Measurements from ENCODE around the gene TMEM147.

The TMEM147 gene

GRCh38 chr19:35559281-35559659, 13.8 kb downstream of the TMEM147 start:
- ChIA-PET POLR2A (interaction anchor here (1.2 kb wide), 1 partner anchor 89 kb away, joined by 4 read pairs; the partner anchor contains the start of gene COX6B1), CTCF (interaction anchor here (0.6 to 4.7 kb wide), 5 partner anchors 11 to 264 kb away, joined by 3 to 53 read pairs (median 4); no protein-coding TSS in a partner anchor)
- peaks cover 10% of the 10 kb centered on the region for H3K4me1 ChIP-seq (ENCODE audit: control insufficient read depth, insufficient read depth, low read length)
- H3K9me3 ChIP-seq (ENCODE audit: control insufficient read depth, insufficient read depth, low read depth, low read length), result no peaks in the 10 kb centered on the region; the same call in 1 of the 2 replicates
- no peak overlapping the region for H3K27ac ChIP-seq (ENCODE audit: extremely low read depth, low read depth, low read length)
- H3K4me3 ChIP-seq (ENCODE audit: low read depth, low read length), result no peak overlapping the region
- TF ChIP-seq PRDM1 (tag by site-specific recombination; IDR thresholded peaks at IDR 0.05) (no peak), KLF16 (tag by site-specific recombination; IDR thresholded peaks at IDR 0.05) (no peak), GLI2 (tag by site-specific recombination; IDR thresholded peaks at IDR 0.05; ENCODE audit: borderline replicate concordance, low read depth) (no peak), ZNF202 (tag by site-specific recombination; IDR thresholded peaks at IDR 0.05; ENCODE audit: borderline replicate concordance) (no peak), ZSCAN5A (tag by site-specific recombination; IDR thresholded peaks at IDR 0.05) (no peak), ZNF501 (tag by site-specific recombination; IDR thresholded peaks at IDR 0.05) (no peak), REST (tag by site-specific recombination; IDR thresholded peaks at IDR 0.05) (peak; percentile 90), MEIS1 (CRISPR knock-in tag; IDR thresholded peaks at IDR 0.05; ENCODE audit: borderline replicate concordance) (no peak), GLIS1 (tag by site-specific recombination; IDR thresholded peaks at IDR 0.05) (no peak)
- no peaks in the 10 kb centered on the region for H3K36me3 ChIP-seq (ENCODE audit: control insufficient read depth in 2 of 2, insufficient read depth in 1 of 2, low read length in 2 of 2)

- H3K4me3 ChIP-seq (ENCODE audit: low read depth, low read length), result no peak overlapping the region
- H3K9me3 ChIP-seq (ENCODE audit: control insufficient read depth, insufficient read depth, low read depth, low read length), result no peaks in the 10 kb centered on the region; the same call in 1 of the 2 replicates
- CTCF ChIA-PET, result interaction anchor here (0.6 to 4.7 kb wide), 2 partner anchors 12 to 101 kb away, joined by 4 to 53 read pairs; no protein-coding TSS in a partner anchor
- H3K36me3 ChIP-seq (ENCODE audit: control insufficient read depth in 2 of 2, insufficient read depth in 1 of 2, low read length in 2 of 2), result no peaks in the 10 kb centered on the region
- no peak overlapping the region for H3K27ac ChIP-seq (ENCODE audit: extremely low read depth, low read depth, low read length)
- TF ChIP-seq ZNF776 (tag by site-specific recombination; IDR thresholded peaks at IDR 0.05; ENCODE audit: borderline replicate concordance), result no peak
- TF ChIP-seq ZNF169 (tag by site-specific recombination; IDR thresholded peaks at IDR 0.05), result no peak
- TF ChIP-seq IKZF3 (tag by site-specific recombination; IDR thresholded peaks at IDR 0.05), result no peak
- TF ChIP-seq ZNF214 (tag by site-specific recombination; IDR thresholded peaks at IDR 0.05; ENCODE audit: borderline replicate concordance), result no peak
- TF ChIP-seq ZSCAN16 (tag by site-specific recombination; IDR thresholded peaks at IDR 0.05), result no peak
- no peak for TF ChIP-seq ZNF24 (tag by site-specific recombination; IDR thresholded peaks at IDR 0.05)
- no peak for TF ChIP-seq ZNF184 (tag by site-specific recombination; IDR thresholded peaks at IDR 0.05)
- TF ChIP-seq BCL11B (tag by site-specific recombination; IDR thresholded peaks at IDR 0.05; ENCODE audit: low read depth), result no peak
- no peak for TF ChIP-seq ZNF600 (tag by site-specific recombination; IDR thresholded peaks at IDR 0.05)
- no peak for TF ChIP-seq ZFP69B (tag by site-specific recombination; IDR thresholded peaks at IDR 0.05)
- no peak for TF ChIP-seq KLF10 (tag by site-specific recombination; IDR thresholded peaks at IDR 0.05)
- TF ChIP-seq ZNF211 (tag by site-specific recombination; IDR thresholded peaks at IDR 0.05; ENCODE audit: low read depth), result no peak
- peaks cover 10% of the 10 kb centered on the region for H3K4me1 ChIP-seq (ENCODE audit: control insufficient read depth, insufficient read depth, low read length)
- POLR2A ChIA-PET, result interaction anchor here (0.5 to 1.2 kb wide), 2 partner anchors 88 to 376 kb away, joined by 3 to 4 read pairs; partner anchors contain the start of gene COX6B1
Observed at GRCh38 chr19:35559781-35560180, 14.4 kb downstream of the TMEM147 start.

Measured in HEK293 (cell line).